HG03457 (cell line): Measurements from ENCODE around the gene SPAG7.
"Not testable (repeated sequence)": the region's sequence is repeated elsewhere in the genome, so short reads cannot be mapped to it uniquely, and the experiment has no call there.

Source experiments
- ATAC-seq: cut with Tn5 transposase; IDR thresholded peaks from one replicate; pipeline ENCODE4 v1.9.1; 2021; ENCODE audit warnings: moderate number of reproducible peaks; ENCODE audit not compliant: unreplicated experiment

Gene SPAG7

GRCh38 chr17:4938688-4939545, 28.7 kb downstream of the SPAG7 start:
- ATAC-seq = no peak

GRCh38 chr17:4938069-4938491, 29.5 kb downstream of the SPAG7 start:
- ATAC-seq = no peak

GRCh38 chr17:4937553-4937952, 30.1 kb downstream of the SPAG7 start:
- no peak for ATAC-seq

GRCh38 chr17:4936436-4936835, 31.2 kb downstream of the SPAG7 start:
- no peak for ATAC-seq

GRCh38 chr17:4935650-4936049, 32.0 kb downstream of the SPAG7 start:
- no peak for ATAC-seq

GRCh38 chr17:4934173-4934979, 33.2 kb downstream of the SPAG7 start:
- ATAC-seq = no peak

- no peak for ATAC-seq
Measured at GRCh38 chr17:4933646-4934045, 34.0 kb downstream of the SPAG7 start.

GRCh38 chr17:4932756-4933155, 34.9 kb downstream of the SPAG7 start:
- no peak for ATAC-seq

GRCh38 chr17:4931963-4932362, 35.7 kb downstream of the SPAG7 start, which contains the start of gene GP1BA:
Gene GP1BA (plus strand): TSS chr17:4932277. CDS start chr17:4932605, 328 bp downstream.
- no peak for ATAC-seq

- no peak for ATAC-seq
Measured at GRCh38 chr17:4928881-4929280, 38.7 kb downstream of the SPAG7 start.

GRCh38 chr17:4926577-4927335, 40.9 kb downstream of the SPAG7 start:
- not testable (repeated sequence) for ATAC-seq

- no peak for ATAC-seq
Measured at GRCh38 chr17:4921320-4921719, 46.3 kb downstream of the SPAG7 start.

GRCh38 chr17:4920351-4921048, 47.1 kb downstream of the SPAG7 start:
- no peak for ATAC-seq

- ATAC-seq = no peak
Measured at GRCh38 chr17:4919511-4920047, 48.0 kb downstream of the SPAG7 start.

GRCh38 chr17:4914551-4914950, 53.1 kb downstream of the SPAG7 start:
- ATAC-seq = not testable (repeated sequence)

GRCh38 chr17:4913994-4914393, 53.6 kb downstream of the SPAG7 start:
- ATAC-seq = no peak
